ENCODE results near the gene SLC9A1. TPM values are rescaled to one million over a fixed set of nuclear protein-coding genes. Genes with fewer than 3 reads are reported as not detected.

Gene SLC9A1
- total and polyA plus RNA-seq, 2 of the 8 experiments (the other 6 are each of a cell fraction or from before 2014, with no cell fraction given): 11.3 to 25.1 TPM

- no peak overlapping the region for H2AK5ac ChIP-seq (ENCODE audit: low read depth, low read length)
- no peak overlapping the region for H3K9ac ChIP-seq (replicated peaks in 1 of 4; ENCODE audit: extremely low read depth in 1 of 4, low read depth in 3 of 4, low read length in 3 of 4)
- H3K4ac ChIP-seq (replicated peaks; ENCODE audit: insufficient read length, low read depth, low read length): no peak overlapping the region
- no peak overlapping the region for H3K4me2 ChIP-seq (ENCODE audit: insufficient read depth in 1 of 2, low read depth in 2 of 2, low read length in 2 of 2)
- H2BK20ac ChIP-seq (ENCODE audit: low read length): no peak overlapping the region
- H4K8ac ChIP-seq (ENCODE audit: extremely low read depth, insufficient read depth, low read length): no peak overlapping the region
- no peaks in the 10 kb centered on the region for H3K79me2 ChIP-seq (ENCODE audit: control insufficient read depth in 1 of 2, insufficient read depth in 2 of 2, low read length in 2 of 2)
- no peaks in the 10 kb centered on the region for H3K27me3 ChIP-seq (replicated peaks in 1 of 4; ENCODE audit: control insufficient read depth in 3 of 4, extremely low read depth in 1 of 4, insufficient read depth in 3 of 4, low read length in 3 of 4)
- H3K4me1 ChIP-seq (replicated peaks in 1 of 4; ENCODE audit: control insufficient read depth in 3 of 4, insufficient read depth in 4 of 4, low read length in 3 of 4): peaks cover 0 to 9% (median 6%) of the 10 kb centered on the region in 4 experiments; a peak in 5 of 7 replicates
- ChIA-PET POLR2A (ENCODE audit: partially characterized antibody) (interaction anchor here (0.7 to 4.0 kb wide), 4 partner anchors 11 to 249 kb away, joined by 3 to 12 read pairs (median 5); partner anchors contain the start of gene TENT5B), CTCF (ENCODE audit: partially characterized antibody) (interaction anchor here (0.7 to 14.3 kb wide), 5 partner anchors 16 to 101 kb away, joined by 3 to 270 read pairs (median 12); no protein-coding TSS in a partner anchor)
- no peak for TF ChIP-seq EGR1 (IDR thresholded peaks at IDR 0.05; ENCODE audit: borderline replicate concordance, low read depth, low read length)
- TF ChIP-seq YY1 (IDR thresholded peaks at IDR 0.05; ENCODE audit: low read depth, low read length): no peak
- TF ChIP-seq JUN (IDR thresholded peaks at IDR 0.05; ENCODE audit: low read depth, low read length): no peak
- TF ChIP-seq ATF3 (IDR thresholded peaks at IDR 0.05; ENCODE audit: insufficient read depth, low read depth, low read length): no peak
- TF ChIP-seq KDM5A (IDR thresholded peaks at IDR 0.05; ENCODE audit: low read length): no peak
- TF ChIP-seq SP1 (IDR thresholded peaks at IDR 0.05; ENCODE audit: low read depth, low read length): no peak
- no peak for TF ChIP-seq GABPA (IDR thresholded peaks at IDR 0.05; ENCODE audit: borderline replicate concordance, insufficient read depth, low read length)
- H3K23me2 ChIP-seq (ENCODE audit: low read depth, low read length): no peaks in the 10 kb centered on the region
- no peaks in the 10 kb centered on the region for H4K20me1 ChIP-seq (replicated peaks in 1 of 2; ENCODE audit: control insufficient read depth in 1 of 2, insufficient read depth in 2 of 2, low read length in 2 of 2)
- no peak overlapping the region for H3K14ac ChIP-seq (ENCODE audit: insufficient read length)
- no peak overlapping the region for H3K56ac ChIP-seq (replicated peaks; ENCODE audit: insufficient read length, low read depth, low read length)
- no peak overlapping the region for H3K23ac ChIP-seq (ENCODE audit: insufficient read length)
- H2BK120ac ChIP-seq (replicated peaks; ENCODE audit: low read depth, low read length): no peak overlapping the region
- no peak for FAIRE-seq
- no peak overlapping the region for H2BK15ac ChIP-seq (ENCODE audit: low read length)
- no peak overlapping the region for H3K27ac ChIP-seq (ENCODE audit: low read depth, low read length)
- no peak overlapping the region for H3K18ac ChIP-seq (ENCODE audit: extremely low read depth, low read length)
- no peak overlapping the region for H4K5ac ChIP-seq (ENCODE audit: insufficient read length, low read depth, low read length)
- H4K91ac ChIP-seq (replicated peaks; ENCODE audit: insufficient read length, low read length): no peak overlapping the region
- no peak overlapping the region for H3K4me3 ChIP-seq (ENCODE audit: extremely low read depth in 1 of 4, insufficient read depth in 2 of 4, low read depth in 3 of 4, low read length in 4 of 4)
- H2BK12ac ChIP-seq (ENCODE audit: low read depth, low read length): no peak overlapping the region
- H2BK5ac ChIP-seq (ENCODE audit: low read depth, low read length): no peak overlapping the region
- H3K36me3 ChIP-seq (ENCODE audit: control insufficient read depth in 2 of 4, insufficient read depth in 4 of 4, low read length in 3 of 4): no peaks in the 10 kb centered on the region
- no peak for DNase-seq (ENCODE audit: low read depth in 1 of 2, low spot score in 2 of 2)
- no peak overlapping the region for H2AFZ ChIP-seq (ENCODE audit: low read length)
- 97% methylated on average over 4 of the region's 4 CpGs; no CpG with 5 or more reads in 1 of the 2 experiments for WGBS, 2 experiments (ENCODE audit: extremely low coverage in 1 of 2, insufficient coverage in 1 of 2, insufficient read length in 1 of 2, insufficient replicate concordance in 2 of 2, low coverage in 1 of 2, low lambda C conversion rate in 2 of 2, missing lambda C conversion rate in 1 of 2)
- H3K9me3 ChIP-seq (ENCODE audit: insufficient read depth in 2 of 2, low read depth in 1 of 2, low read length in 1 of 2): no peaks in the 10 kb centered on the region
- no peaks in the 10 kb centered on the region for H3K79me1 ChIP-seq (ENCODE audit: low read depth, low read length)
These were observed 86.0 kb downstream of the SLC9A1 start for GRCh38 chr1:27068922-27069321.

All from H1 (cell line).